Umbilical cord (tissue), 2 donors: ENCODE results near the gene DTD1. TPM values are rescaled to one million over a fixed set of nuclear protein-coding genes. Genes with fewer than 3 reads are reported as not detected.
A peak's percentile ranks its signal among the peaks of the same experiment; 100 is the strongest.
"Not testable (repeated sequence)": the region's sequence is repeated elsewhere in the genome, so short reads cannot be mapped to it uniquely, and the experiment has no call there.

Experiments
- DNase-seq: peaks from one replicate; pipeline ENCODE4 v3.0.0-alpha.2; 2015; ENCODE audit warnings: low spot score
- total RNA-seq: library from RNA; depleted of rRNA; stranded (reverse); fragments of >200 nt; gene quantifications from one replicate; pipeline ENCODE4 v1.2.3, GENCODE V29; 2014; ENCODE audit warnings: low replicate concordance; ENCODE audit not compliant: insufficient read depth

Gene DTD1
- total RNA-seq, 1 donor from 2014 or later, result 20.2 TPM

DNA sequence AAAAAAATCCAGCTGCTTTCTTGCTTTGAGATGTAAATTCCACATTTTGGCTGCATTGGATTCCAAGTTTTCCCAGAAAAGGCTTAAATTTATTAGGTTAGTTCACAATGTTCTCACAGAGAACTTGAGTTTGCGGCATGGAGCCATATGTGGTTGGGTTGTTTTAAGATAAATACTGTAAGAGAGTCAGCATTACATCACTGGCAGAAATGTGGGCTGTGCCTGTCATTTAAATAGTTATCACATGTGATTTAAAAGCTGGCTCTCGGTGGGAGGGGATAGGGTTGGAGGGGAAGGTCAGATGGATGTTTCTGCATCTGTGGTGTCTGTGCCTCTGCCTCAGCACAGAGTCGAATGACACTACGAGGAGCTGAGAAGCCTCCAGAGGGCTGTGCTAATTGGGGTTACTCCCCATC lies 151.9 kb downstream of the DTD1 start:
- peak; percentile 89 for DNase-seq

DNA sequence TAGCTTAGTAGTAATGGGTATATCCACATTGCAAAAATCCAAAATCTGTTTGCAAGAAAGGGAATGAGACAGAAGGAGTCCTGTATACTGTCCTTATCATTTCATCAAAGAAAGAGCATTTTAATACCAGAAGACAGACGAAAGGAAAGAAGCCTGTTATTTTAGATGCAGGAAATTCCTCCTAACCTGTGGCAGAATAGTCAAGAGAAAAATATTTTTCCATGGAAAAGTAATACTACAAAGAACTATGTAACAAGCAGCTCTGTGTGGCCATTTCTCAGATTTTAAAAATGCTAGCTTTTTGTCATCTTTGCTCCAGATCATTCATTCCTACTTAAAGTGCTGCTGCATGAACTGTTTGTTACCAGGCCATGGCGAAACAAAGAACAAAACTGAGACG lies 152.9 kb downstream of the DTD1 start:
- no peak for DNase-seq

DNA sequence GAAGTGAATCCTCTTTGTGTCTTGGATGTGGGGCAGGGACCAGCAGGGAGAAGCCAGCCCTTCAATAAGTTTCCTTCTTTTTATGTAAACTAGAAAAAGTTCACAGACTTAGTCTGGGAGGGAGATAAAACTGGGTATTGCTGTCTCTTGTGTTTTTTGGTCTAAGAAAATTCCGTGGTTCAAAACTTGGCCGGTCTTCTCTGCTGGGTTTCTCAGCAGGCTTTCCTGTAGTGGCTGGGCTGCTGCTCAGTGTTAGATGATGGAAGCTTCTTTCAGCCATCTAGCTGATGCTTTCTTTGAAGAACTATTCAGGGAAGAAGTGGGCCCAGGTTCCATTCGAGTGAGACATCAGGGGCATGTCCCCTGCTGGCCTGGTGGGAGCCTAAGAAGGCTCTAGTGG lies 155.0 kb downstream of the DTD1 start:
- no peak for DNase-seq

DNA sequence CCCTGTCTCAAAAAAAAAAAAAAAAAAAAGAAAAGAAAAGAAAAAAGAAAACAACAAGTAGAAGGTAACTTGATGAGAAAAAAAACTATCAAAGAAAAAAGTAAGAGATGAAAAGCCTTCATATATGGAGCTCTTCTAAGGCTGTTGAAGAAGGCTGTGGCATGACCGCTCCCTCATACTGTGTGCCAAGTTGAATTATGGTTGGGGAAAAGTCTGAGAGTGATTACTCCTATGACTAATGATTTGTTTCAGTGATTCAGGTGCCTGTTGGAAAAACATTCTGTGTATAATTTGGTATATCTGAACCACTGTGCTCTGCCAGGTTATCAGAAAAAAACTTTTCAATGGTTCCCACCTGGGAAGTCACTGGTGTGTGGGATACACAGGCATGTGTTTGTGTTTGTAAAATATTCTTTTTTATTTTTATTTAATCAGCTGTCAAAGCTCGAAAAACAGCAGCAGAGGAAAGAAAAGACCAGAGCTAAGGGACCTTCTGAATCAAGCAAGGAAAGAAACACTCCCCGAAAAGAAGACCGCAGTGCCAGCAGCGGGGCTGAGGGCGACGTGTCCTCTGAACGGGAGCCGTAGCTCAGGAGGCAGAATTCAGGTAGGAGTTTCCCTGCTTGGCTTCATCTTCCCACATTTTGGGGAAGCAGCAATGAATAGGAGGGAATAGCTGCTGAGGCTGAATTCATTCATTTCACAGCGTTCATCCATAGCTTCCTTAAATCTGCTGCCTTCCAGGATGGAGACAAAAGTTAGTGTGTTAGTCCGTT lies 156.0 kb downstream of the DTD1 start:
- DNase-seq, result no peak

DNA sequence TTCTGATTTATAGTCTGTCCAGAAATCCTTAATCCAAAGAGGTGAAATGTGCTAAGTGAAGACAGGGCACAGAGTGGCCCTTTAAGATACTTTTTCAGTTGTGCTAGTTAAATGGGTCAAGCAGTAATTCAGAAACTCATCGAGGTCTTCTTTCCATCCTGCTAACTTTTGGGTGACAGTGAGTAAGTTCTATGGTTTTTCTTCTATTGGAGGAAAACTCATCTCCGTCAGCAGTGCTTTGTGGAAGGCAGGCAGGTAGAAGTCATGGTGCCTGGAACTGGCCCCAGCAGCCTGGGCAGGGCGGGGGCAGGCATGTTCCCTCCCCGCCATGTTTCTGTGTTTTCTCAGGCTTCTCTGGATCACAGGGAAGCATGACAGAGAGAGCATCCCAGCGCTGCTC lies 159.2 kb downstream of the DTD1 start:
- no peak for DNase-seq

DNA sequence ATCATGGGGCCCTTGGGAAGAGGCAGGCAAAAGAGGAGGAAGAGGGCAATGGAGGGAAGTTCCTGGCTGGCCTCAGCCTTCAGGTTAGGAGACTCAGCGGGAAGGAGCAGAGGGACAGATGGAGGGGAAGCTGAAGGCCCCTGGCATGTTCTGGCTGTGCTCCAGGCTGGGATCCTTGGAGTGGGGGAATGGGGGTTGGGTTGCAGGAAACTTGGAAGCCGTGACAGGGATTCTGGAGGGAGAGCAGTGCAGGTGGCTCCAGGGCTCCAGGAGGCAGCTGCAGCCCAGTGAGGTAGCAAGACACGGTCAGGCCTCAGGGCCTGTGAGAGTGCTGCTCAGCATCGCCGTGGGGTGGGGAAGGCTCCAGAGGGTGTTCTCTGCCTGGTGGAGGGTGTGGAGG lies 161.1 kb downstream of the DTD1 start:
- no peak for DNase-seq

DNA sequence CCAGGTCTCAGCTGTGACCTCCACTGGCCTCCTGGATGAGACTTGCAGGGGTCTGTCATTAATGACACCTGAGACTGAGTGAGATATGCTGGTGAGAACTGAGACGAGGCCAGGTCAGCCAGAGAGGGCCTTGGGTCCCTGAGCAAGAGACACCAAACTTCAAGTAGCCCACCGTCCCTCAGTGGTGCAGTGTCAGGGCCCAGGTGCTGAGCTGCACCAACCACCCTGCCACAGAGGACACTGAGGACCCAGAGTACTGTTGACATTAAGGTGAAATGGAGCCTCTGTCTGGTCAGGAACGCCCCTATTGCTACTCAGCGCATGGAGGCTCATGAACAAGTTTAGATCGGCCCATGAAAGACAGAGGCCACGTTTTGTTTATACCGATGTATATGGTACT lies 161.7 kb downstream of the DTD1 start:
- no peak for DNase-seq

DNA sequence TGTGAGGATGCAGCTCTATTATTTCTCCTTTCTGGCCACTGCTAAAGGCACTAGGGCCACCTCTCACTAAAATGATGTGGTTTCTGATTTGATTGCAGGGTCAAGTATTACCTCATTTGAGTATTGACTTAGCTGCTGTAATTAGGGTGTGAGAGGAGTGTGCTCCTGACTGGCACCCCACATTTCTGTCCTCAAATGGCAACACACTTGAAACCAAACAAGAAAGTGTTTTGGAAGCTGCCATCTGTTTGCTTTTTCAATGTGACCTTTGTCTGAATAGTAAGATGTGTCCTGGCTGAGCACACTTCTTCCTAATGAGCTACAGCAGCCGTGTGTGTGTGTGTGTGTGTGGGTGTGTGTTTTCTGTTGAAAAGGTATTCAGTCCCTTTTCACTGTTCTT lies 162.9 kb downstream of the DTD1 start:
- no peak for DNase-seq

DNA sequence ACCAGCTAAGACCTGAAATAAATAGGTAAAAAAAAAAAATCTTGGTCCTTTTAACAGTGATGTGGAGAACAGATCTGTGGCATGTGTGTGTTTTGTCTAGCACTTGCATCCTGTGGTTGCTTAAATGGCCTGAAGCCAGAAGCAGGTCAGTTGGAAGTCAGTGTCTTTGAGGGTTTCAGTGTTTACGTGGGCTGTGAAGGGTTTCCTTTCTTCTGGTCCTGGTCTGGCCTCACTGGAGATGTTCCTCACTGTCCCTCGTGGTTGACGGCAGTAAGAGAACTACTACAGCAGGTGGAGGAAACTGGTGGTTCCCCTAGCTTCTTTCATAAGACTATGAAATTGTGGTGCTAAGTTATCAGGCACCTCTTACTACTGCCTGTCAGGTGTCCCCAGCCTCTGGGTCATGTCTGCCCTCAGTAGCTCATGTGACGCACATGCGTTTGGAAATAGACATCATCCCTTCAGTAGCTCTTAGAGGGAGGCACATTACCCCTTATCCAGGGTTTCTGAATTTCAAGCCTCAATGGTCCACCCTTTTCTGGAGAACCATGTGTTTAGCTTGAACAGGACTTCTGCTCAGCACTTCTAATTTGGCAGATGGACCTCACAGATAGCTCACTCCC lies 166.3 kb downstream of the DTD1 start:
- DNase-seq, result no peak

DNA sequence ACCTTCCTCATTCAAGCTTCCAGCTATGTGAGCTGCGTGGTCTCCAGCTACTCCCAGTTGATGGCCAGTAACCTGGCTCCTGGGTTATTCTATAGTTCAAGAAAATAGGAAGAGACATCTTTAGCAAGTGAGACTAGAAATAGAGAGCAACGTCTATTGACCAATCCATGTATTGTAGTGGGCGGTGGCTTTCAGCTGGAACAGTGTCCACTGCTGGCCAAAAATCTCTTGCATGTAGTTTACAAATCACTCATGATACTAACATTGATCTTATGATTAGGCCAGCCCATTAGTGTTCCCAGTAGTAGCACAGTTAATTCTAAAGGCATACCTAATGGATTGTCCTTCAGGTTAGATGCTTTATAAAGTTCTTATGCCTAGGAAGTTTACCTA lies 166.8 kb downstream of the DTD1 start:
- no peak for DNase-seq

DNA sequence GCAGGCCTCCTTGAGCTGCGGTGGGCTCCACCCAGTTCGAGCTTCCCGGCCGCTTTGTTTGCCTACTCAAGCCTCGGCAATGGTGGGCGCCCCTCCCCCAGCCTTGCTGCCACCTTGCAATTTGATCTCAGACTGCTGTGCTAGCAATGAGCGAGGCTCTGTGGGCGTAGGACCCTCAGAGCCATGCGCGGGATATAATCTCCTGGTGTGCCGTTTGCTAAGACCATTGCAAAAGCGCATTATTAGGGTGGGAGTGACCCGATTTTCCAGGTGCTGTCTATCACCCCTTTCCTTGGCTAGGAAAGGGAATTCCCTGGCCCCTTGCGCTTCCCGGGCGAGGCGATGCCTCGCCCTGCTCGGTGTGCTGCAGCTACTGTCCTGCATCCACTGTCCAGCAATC lies 173.0 kb downstream of the DTD1 start:
- not testable (repeated sequence) for DNase-seq

DNA sequence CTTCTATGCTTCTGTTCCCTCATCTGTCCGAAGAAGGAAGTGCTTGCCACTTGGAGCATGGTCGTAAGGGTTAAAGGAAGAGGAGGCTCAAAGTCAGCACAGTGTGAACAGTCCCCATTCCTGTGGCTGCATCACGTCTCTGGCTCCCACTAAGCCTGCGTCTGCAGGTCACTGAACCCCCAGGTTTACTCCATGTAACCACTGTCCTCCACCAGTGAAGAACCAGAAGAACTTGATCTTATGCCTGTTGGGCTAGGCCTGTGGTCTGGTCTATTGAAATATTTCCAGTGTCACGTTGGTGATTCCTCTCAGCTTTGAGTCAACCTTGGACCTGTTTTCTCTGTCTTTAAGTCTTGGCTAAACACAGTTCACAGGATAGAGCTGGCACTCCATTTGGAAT lies 179.8 kb downstream of the DTD1 start:
- no peak for DNase-seq

DNA sequence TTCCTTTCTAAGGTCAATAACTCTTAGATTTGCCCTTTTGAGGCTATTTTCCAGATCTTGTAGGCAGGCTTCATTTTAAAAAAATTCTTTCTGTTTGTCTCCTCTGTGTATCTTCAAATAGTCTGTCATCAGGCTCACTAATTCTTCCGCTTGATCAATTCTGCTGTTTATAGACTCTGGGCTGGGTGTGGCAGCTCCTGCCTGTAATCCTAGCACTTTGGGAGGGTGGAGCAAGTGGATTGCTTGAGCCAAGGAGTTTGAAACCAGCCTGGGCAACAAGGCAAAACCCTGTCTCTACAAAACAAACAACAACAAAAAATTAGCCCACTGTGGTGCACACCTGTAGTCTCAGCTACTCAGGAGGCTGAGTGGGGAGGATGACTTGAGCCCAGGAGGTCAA lies 185.7 kb downstream of the DTD1 start:
- DNase-seq, result no peak

DNA sequence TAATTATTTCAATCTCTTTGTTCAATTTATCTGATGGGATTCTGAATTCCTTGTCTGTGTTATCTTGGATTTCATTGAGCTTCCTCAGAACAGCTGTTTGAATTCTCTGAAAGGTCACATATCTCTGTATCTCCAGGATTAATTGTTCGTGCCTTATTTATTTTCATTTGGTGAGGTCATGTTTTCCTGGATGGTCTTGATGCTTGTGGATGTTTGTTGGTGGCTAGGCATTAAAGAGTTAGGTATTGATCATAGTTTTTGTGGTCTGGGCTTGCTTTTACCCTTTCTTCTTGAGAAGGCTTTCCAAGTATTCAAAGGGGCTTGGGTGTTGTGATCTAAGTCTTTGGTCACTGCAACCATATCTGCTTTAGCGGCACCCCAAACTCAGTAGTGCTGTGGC lies 186.4 kb downstream of the DTD1 start:
- DNase-seq, result no peak

DNA sequence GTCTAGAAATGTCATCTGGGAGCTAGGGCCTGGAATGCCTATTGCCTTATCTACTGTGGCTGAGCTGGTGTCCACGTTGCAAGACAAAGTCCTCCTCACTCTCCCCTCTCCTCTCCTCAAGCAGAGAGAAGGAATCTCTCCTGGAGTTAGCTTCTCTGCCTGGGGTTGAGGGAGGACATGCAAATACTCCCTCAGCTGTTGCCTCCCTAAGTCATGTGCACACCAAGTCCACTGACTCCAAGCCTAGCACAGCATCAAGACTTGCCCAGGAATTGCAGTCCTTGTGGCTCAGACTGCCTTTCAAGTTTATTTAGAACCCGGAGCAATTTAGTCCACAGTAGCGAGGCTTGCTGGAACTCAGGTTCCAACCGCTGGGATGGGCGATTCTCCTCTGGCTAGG lies 187.8 kb downstream of the DTD1 start:
- DNase-seq, result no peak

DNA sequence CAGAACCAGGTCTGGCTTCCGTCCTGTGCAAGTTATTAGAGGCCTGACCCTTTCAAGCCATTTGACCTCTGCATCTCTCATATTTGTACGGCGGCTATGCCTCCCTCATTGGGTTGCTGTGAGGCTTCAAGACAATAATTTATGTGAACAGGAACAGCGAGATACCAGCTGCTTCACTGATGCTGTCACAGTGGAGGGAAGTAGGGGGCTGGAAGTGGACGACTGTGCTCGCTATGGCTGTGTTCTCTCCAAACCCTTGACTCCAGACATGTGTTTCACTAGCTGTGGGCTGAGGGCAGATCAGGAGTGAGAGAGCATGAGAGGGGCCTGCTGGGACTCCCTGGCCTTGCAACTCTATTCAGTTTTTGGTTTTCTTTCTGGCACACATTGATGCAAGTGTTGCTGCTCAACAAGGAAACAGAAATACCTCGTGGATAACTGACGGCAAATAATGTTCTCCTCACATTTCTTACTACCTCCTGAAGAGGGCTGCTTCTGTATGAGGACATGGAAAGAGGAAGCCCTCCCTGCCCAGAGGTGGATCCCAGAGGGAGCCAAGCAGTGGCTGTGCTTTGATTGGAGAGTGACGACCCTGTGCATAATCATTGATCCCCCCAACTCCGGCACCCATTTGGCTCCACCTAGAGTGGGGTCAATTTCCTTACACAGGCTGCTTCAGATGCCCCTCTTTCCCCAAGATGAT lies 191.0 kb downstream of the DTD1 start:
- DNase-seq, result peak; percentile 3

DNA sequence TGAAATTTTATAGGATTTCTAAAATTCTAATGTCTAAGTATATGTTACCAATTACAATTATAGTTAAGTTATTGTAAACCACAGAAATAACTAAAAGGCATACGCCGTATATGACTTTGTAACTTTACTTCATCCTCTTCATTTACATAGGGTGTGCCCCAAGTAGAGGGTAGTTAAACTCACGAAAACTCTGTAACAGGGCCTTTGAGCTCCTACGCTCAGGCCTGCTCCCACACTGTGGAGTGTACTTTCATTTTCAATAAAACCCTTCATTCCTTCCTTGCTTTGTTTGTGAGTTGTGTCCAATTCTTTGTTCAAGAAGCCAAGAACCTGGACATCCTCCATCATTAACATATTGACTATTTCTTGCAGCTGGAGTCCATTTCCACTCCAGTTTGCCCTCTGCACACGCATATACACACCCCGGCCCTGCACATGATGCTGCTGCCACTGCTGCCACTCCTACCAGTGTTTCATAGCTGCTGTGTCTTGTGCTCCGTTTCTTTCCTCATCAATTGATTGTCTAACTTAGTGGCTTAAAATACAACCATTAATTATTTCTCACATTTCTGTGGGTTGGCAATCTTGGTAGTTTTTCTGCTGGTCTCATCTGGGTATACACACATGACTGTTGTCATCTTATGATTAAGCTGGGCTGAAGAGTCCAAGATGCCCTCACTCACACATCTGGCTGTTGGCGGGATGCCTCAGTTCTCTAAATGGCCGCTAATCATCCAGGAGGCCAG lies 192.7 kb downstream of the DTD1 start:
- DNase-seq, result no peak

DNA sequence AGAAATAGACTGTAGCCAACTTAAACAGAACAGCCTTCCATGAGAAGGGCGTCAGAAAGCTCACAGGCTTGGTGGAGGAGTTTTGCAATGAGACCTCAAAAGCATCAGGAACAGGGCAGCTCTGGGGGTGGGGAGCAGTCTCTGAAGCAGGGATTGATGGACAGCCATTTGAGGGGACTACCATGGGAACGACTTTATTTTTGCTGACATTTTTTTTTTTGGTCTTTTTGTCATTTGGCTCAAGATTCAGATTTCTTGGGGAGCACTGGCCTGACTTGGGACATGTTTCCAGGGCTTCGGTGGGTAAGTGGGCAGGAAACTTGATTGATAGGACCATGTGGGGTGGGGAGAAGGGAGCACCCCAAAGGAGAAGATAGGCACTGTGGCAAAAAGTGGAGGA lies 193.7 kb downstream of the DTD1 start:
- no peak for DNase-seq

DNA sequence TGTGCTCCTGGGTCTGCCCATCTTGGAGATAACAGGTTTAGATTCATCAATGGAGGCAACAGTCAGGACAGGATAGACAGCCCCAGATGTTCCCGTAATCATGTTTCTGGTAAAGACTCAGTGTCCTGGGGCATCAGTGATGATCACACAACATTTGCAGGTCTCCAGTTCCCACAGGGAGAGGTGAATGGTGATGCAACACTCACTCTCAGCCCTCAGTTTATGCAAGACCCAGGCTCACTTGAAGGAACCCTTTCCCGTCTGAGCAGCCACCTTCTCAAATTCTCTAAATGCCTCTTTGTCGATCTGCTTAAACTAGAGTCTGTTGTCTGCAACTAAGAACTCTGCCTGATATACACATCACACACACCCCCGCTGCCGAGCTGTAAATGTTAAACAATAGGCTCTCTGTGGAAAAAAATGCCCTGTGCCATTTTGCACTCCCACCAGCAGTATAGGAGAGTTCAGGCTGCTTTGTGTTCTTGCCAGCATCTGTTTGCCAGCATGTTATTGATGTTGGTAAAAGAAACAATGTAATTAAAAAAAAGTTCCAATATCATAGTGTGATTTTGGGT lies 195.6 kb downstream of the DTD1 start:
- DNase-seq, result no peak

DNA sequence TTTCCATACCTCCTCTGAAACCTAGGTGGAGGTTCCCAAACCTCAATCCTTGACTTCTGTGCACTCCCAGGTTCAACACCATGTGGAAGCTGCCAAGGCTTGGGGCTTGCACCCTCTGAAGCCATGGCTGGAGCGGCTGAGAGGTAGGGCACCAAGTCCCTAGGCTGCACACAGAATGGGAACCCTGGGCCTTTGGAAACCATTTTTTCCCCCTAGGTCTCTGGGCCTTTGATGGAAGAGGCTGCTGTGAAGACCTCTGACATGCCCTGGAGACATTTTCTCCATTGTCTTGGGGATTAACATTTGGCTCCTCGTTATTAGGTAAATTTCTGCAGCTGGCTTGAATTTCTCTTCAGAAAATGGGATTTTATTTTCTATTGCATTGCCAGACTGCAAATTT lies 199.2 kb downstream of the DTD1 start:
- not testable (repeated sequence) for DNase-seq

DNA sequence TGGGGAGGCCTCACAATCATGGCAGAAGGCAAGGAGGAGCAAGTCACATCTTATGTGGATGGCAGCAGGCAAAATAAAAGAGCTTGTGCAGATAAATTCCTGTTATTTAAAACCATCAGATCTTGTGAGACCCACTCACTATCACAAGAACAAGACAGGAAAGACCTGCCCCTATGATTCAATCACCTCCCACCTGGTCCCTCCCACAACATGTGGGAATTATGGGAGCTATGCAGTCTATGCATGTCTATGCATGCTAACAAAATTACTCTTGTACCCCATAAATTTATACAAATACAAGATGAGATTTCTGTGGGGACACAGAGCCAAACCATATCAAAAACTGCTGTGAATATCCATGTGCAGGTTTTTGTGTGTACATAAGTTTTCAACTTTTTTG lies 200.2 kb downstream of the DTD1 start:
- no peak for DNase-seq

DNA sequence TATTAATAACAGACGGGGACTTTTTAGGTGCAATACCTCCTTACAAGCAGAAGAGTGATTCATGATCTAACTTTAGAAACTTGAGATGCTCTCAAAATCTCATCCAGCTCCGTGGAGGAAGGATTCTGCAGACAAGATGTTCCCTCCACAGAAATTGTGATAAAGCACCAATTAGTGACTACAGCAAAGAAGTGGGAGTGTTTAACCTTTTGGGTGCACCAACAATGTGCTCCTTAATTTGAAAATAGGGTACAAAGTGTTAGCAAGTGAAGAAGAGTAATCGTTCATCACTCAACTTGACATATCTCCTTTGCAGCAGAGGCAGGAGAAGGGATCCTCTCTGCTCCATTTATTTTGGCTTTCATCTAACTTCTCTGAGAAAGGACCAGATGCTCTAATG lies 202.9 kb downstream of the DTD1 start:
- no peak for DNase-seq
